NCI-H2171 treated with DMSO at 0.1 percent for 48 hours (cell line): ENCODE results near the gene ALMS1.
"Not testable (repeated sequence)": the region's sequence is repeated elsewhere in the genome, so short reads cannot be mapped to it uniquely, and the experiment has no call there.

Source experiments
- DNase-seq: peaks from one replicate; lab custom pipeline; 2025; lab: John Stamatoyannopoulos, UW

Gene ALMS1

GRCh38 chr2:73402386-73403103 lies 16.9 kb downstream of the ALMS1 start:
- DNase-seq = no peak

GRCh38 chr2:73403237-73403636 lies 17.6 kb downstream of the ALMS1 start:
- DNase-seq = no peak

- DNase-seq = no peak
Measured at GRCh38 chr2:73404409-73404808, 18.8 kb downstream of the ALMS1 start.

- no peak for DNase-seq
Measured at GRCh38 chr2:73406996-73407395, 21.4 kb downstream of the ALMS1 start.

- no peak for DNase-seq
Measured at GRCh38 chr2:73408198-73408597, 22.6 kb downstream of the ALMS1 start.

GRCh38 chr2:73414696-73415095 lies 29.1 kb downstream of the ALMS1 start:
- DNase-seq = no peak

- no peak for DNase-seq
Measured at GRCh38 chr2:73415906-73416305, 30.3 kb downstream of the ALMS1 start.

GRCh38 chr2:73418343-73418742 lies 32.7 kb downstream of the ALMS1 start:
- DNase-seq = no peak

GRCh38 chr2:73423913-73424312 lies 38.3 kb downstream of the ALMS1 start:
- no peak for DNase-seq

- no peak for DNase-seq
Measured at GRCh38 chr2:73426176-73426575, 40.5 kb downstream of the ALMS1 start.

GRCh38 chr2:73436019-73436418 lies 50.4 kb downstream of the ALMS1 start:
- DNase-seq = no peak

- DNase-seq = no peak
Measured at GRCh38 chr2:73444202-73444601, 58.6 kb downstream of the ALMS1 start.

GRCh38 chr2:73448856-73449255 lies 63.2 kb downstream of the ALMS1 start:
- no peak for DNase-seq

- no peak for DNase-seq
Measured at GRCh38 chr2:73449404-73449803, 63.8 kb downstream of the ALMS1 start.

- DNase-seq = no peak
Measured at GRCh38 chr2:73451263-73451972, 65.8 kb downstream of the ALMS1 start.

GRCh38 chr2:73457982-73458381 lies 72.3 kb downstream of the ALMS1 start:
- no peak for DNase-seq

GRCh38 chr2:73462388-73462787 lies 76.8 kb downstream of the ALMS1 start:
- DNase-seq = not testable (repeated sequence)

- DNase-seq = no peak
Measured at GRCh38 chr2:73468376-73468775, 82.7 kb downstream of the ALMS1 start.

- not testable (repeated sequence) for DNase-seq
Measured at GRCh38 chr2:73483874-73484273, 98.2 kb downstream of the ALMS1 start.

GRCh38 chr2:73487112-73487657 lies 101.5 kb downstream of the ALMS1 start:
- no peak for DNase-seq

- no peak for DNase-seq
Measured at GRCh38 chr2:73488079-73488478, 102.4 kb downstream of the ALMS1 start.

GRCh38 chr2:73489053-73489452 lies 103.4 kb downstream of the ALMS1 start:
- no peak for DNase-seq

- no peak for DNase-seq
Measured at GRCh38 chr2:73494031-73494430, 108.4 kb downstream of the ALMS1 start.
